Effector memory CD8-positive, alpha-beta T cell (primary cell): ENCODE data around the gene HMGN4.
"Not testable (repeated sequence)": the region's sequence is repeated elsewhere in the genome, so short reads cannot be mapped to it uniquely, and the experiment has no call there.

Source experiments
- ATAC-seq: fragments of 150-1000 bp; cut with Tn5 transposase; replicated peaks from 2 replicates; pipeline ENCODE4 v1.10.0; 2021; ENCODE audit warnings: mild to moderate bottlenecking, moderate library complexity
- DNase-seq, 3 experiments: peaks; one replicate each; pipeline ENCODE4 v3.0.0; 2021
- H3K27ac Mint-ChIP-seq, 2 donors: one replicate each; pipeline ENCODE4 v1.8.0; 2022; ENCODE audit warnings: mild to moderate bottlenecking in 2 of 2, mixed read lengths in 2 of 2, moderate library complexity in 2 of 2
- H3K27me3 Mint-ChIP-seq, 2 donors: one replicate each; pipeline ENCODE4 v1.8.0; 2022; ENCODE audit warnings: mixed read lengths in 2 of 2
- H3K36me3 Mint-ChIP-seq: one replicate; pipeline ENCODE4 v1.8.0; 2022; ENCODE audit warnings: mild to moderate bottlenecking, moderate library complexity, mixed read lengths; ENCODE audit not compliant: insufficient read depth
- H3K4me1 Mint-ChIP-seq, 2 donors: one replicate each; pipeline ENCODE4 v1.8.0; 2022; ENCODE audit warnings: low read depth in 2 of 2, mixed read lengths in 2 of 2
- H3K4me3 Mint-ChIP-seq, 2 donors: one replicate each; pipeline ENCODE4 v1.8.0; 2022; ENCODE audit warnings: mild to moderate bottlenecking in 2 of 2, mixed read lengths in 2 of 2, moderate library complexity in 2 of 2
- H3K9me3 Mint-ChIP-seq, 2 donors: one replicate each; pipeline ENCODE4 v1.8.0; 2022; ENCODE audit warnings: mixed read lengths in 2 of 2
- total RNA-seq, 9 experiments: gene quantifications; one replicate each; lab custom pipeline; 2026; lab: John Stamatoyannopoulos, UW

HMGN4 gene
- total RNA-seq, result 70.6 to 187 (median 139) reads per million in 9 experiments

GRCh38 chr6:26537846-26538571, at the start of gene HMGN4:
HMGN4 (plus strand) TSS chr6:26538366; CDS start chr6:26545207, 6,841 bp downstream.
- Mint-ChIP-seq H3K27me3 (peaks cover 9 to 12% of the 10 kb centered on the region in 2 donors), H3K9me3 (peaks cover 0 to 5% of the 10 kb centered on the region in 2 donors), H3K4me3 (peak within 1 kb of the TSS; percentile 94 to 98), H3K36me3 (peaks cover 62% of the 10 kb centered on the region), H3K27ac (peak within 1 kb of the TSS; percentile 100), H3K4me1 (peaks cover 55 to 59% of the 10 kb centered on the region in 2 donors)
- DNase-seq, result peak; percentile 85 to 92 (median 88)
- peak; percentile 63 for ATAC-seq

GRCh38 chr6:26489996-26490964, 47.9 kb upstream of the HMGN4 start:
- no peak for ATAC-seq
- H3K27me3 Mint-ChIP-seq, result peaks cover 0 to 8% of the 10 kb centered on the region in 2 donors
- H3K9me3 Mint-ChIP-seq, result peaks cover 0 to 2% of the 10 kb centered on the region in 2 donors
- no peak for DNase-seq
- no peak overlapping the region for H3K4me3 Mint-ChIP-seq
- H3K4me1 Mint-ChIP-seq, result peaks cover 0 to 1% of the 10 kb centered on the region in 2 donors
- no peak overlapping the region for H3K27ac Mint-ChIP-seq
- H3K36me3 Mint-ChIP-seq, result peaks cover 4% of the 10 kb centered on the region

DNA sequence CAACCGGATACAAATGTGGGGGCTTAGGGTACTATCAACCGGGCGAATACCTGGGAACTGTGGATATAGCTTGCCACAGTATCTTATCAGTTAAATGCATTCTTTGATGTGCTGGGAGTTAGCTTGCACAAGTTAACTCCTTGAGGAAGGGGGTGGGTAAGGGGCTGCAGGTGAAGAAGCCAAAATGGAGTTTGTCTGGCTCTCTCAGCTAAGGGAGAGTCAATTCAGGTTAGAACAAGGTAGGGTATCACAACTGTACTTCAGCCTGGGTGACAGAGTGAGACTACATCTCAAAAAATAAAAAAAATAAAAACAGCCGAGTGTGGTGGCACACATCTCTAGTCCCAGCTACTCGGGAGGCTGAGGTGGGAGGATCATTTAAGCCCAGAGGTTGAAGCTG, 46.6 kb upstream of the HMGN4 start:
- Mint-ChIP-seq H3K9me3 (peaks cover 0 to 2% of the 10 kb centered on the region in 2 donors), H3K36me3 (peaks cover 4% of the 10 kb centered on the region), H3K4me3 (no peak overlapping the region), H3K27ac (no peak overlapping the region), H3K27me3 (peaks cover 0 to 15% of the 10 kb centered on the region in 2 donors), H3K4me1 (peaks cover 0 to 1% of the 10 kb centered on the region in 2 donors)
- no peak for ATAC-seq
- DNase-seq, result no peak

DNA sequence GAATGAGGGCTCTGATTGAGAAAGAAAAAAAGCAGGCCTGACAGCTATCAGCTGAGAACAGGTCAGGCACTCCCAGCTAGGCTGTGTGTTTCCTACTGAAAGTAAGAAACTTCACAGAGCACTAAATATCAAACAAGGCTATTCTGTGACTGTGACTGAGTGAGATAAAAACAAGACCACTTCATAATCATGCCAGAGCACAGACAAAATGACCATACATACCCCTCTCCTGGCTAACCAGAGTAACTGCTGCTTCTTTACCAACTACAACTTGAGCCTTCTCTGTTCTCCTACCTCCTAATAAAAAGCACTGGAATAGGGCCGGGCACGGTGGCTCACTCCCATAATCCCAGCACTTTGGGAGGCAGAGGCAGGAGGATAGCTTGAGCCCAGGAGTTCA, 44.9 kb upstream of the HMGN4 start:
- Mint-ChIP-seq H3K9me3 (no peaks in the 10 kb centered on the region), H3K36me3 (no peaks in the 10 kb centered on the region), H3K4me1 (peaks cover 0 to 1% of the 10 kb centered on the region in 2 donors), H3K4me3 (no peak overlapping the region), H3K27me3 (peaks cover 0 to 15% of the 10 kb centered on the region in 2 donors), H3K27ac (no peak overlapping the region)
- no peak for DNase-seq
- peak; percentile 62 for ATAC-seq

- ATAC-seq (no peak), DNase-seq (no peak)
- no peaks in the 10 kb centered on the region for H3K9me3 Mint-ChIP-seq
- H3K4me3 Mint-ChIP-seq, result no peak overlapping the region
- peaks cover 0 to 1% of the 10 kb centered on the region in 2 donors for H3K4me1 Mint-ChIP-seq
- peaks cover 0 to 15% of the 10 kb centered on the region in 2 donors for H3K27me3 Mint-ChIP-seq
- H3K36me3 Mint-ChIP-seq, result no peaks in the 10 kb centered on the region
- H3K27ac Mint-ChIP-seq, result no peak overlapping the region
Measured at GRCh38 chr6:26494117-26494516, 44.0 kb upstream of the HMGN4 start.

DNA sequence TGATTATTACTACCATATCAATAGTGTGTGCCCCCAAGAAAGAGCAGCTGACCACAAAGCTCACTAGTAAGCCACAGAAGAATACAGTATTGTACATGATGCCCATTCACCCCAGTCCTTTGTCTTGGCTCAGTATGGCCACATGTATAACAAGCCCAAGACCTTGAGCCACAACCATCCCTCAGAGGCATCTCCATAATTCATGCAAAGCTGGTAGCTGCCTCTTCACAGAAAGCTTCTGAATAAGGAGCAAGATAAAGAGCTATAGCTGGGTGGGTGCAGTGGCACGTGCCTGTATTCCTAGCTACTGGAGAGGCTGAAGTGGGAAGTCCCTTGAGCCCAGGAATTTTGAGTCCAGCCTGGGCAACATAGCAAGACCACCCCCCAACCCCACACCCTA, 42.9 kb upstream of the HMGN4 start:
- Mint-ChIP-seq H3K27ac (no peak overlapping the region), H3K9me3 (no peaks in the 10 kb centered on the region), H3K36me3 (no peaks in the 10 kb centered on the region), H3K27me3 (peaks cover 0 to 15% of the 10 kb centered on the region in 2 donors), H3K4me3 (no peak overlapping the region), H3K4me1 (peaks cover 0 to 1% of the 10 kb centered on the region in 2 donors)
- DNase-seq (no peak), ATAC-seq (no peak)

DNA sequence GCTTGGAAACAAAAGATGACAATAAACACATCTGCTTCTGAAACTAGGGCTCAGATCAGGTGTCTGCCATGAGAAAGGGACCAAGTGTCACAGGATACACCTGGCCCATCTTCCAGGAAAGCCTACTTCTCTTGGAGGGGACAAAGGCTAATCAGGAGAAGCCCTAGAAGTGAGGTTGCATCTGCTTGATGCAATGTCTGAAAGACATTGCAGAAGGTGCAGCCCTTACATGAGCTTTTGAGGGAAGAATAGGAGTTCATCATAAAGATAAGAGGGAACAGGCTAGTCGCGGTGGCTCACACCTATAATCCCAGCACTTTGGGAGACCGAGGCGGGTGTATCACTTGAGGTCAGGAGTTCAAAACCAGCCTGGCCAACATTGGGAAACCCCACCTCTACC, 40.6 kb upstream of the HMGN4 start:
- H3K27me3 Mint-ChIP-seq, result peaks cover 16 to 29% of the 10 kb centered on the region in 2 donors
- H3K4me1 Mint-ChIP-seq, result peaks cover 8 to 10% of the 10 kb centered on the region in 2 donors
- DNase-seq, result no peak
- H3K27ac Mint-ChIP-seq, result no peak overlapping the region
- H3K4me3 Mint-ChIP-seq, result no peak overlapping the region
- H3K36me3 Mint-ChIP-seq, result no peaks in the 10 kb centered on the region
- H3K9me3 Mint-ChIP-seq, result no peaks in the 10 kb centered on the region
- no peak for ATAC-seq

DNA sequence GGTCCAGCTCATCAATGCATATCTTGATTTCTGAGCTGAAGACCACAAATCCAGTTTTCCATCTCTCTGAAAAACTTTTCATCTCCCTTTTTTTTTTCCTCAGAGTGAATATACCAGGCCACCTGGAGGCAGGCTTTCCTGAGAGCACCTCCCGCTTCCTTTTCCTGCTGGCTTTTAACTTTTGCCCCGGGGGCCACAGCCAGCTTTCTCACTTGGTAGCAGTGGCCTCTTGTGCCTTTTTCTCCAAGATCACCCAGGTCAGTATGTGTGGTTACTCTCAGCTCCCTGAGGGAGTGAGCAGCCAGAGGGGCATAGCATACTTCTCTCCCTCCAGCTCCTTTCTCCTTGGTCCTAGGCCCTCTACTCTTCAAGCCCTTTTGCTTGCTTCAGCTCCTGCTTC, 38.1 kb upstream of the HMGN4 start, which contains the start of gene BTN1A1:
Gene BTN1A1 (plus strand): TSS at position 202 of the 400 bp plus-strand sequence. CDS start 984 bp downstream, outside the sequence.
- Mint-ChIP-seq H3K4me1 (peaks cover 8% of the 10 kb centered on the region in 2 donors), H3K4me3 (peak within 1 kb of the TSS; percentile 74 to 75), H3K27ac (no peak within 1 kb of the TSS), H3K27me3 (peaks cover 29 to 35% of the 10 kb centered on the region in 2 donors), H3K9me3 (no peaks in the 10 kb centered on the region), H3K36me3 (no peaks in the 10 kb centered on the region)
- ATAC-seq, result no peak
- DNase-seq, result no peak

DNA sequence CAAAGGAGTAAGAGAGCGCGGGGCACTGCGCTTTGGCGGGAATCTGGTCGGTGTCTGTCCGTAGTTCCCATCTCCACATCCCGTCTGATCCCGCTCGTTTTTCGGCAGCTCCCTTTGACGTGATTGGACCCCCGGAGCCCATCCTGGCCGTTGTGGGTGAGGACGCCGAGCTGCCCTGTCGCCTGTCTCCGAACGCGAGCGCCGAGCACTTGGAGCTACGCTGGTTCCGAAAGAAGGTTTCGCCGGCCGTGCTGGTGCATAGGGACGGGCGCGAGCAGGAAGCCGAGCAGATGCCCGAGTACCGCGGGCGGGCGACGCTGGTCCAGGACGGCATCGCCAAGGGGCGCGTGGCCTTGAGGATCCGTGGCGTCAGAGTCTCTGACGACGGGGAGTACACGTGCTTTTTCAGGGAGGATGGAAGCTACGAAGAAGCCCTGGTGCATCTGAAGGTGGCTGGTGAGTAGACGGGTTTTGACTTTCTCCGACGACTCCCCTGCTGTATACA, 36.6 kb upstream of the HMGN4 start:
- no peaks in the 10 kb centered on the region for H3K9me3 Mint-ChIP-seq
- peaks cover 8% of the 10 kb centered on the region in 2 donors for H3K4me1 Mint-ChIP-seq
- H3K27me3 Mint-ChIP-seq, result peaks cover 26 to 39% of the 10 kb centered on the region in 2 donors
- peak; percentile 87 for ATAC-seq
- no peak overlapping the region for H3K27ac Mint-ChIP-seq
- peak; percentile 24 to 25 (median 25) for DNase-seq
- no peaks in the 10 kb centered on the region for H3K36me3 Mint-ChIP-seq
- H3K4me3 Mint-ChIP-seq, result peak overlapping the region; percentile 74 to 75

GRCh38 chr6:26502165-26502564, 36.0 kb upstream of the HMGN4 start:
- ATAC-seq (peak; percentile 42), DNase-seq (no peak)
- H3K4me1 Mint-ChIP-seq, result peaks cover 8% of the 10 kb centered on the region in 2 donors
- no peaks in the 10 kb centered on the region for H3K9me3 Mint-ChIP-seq
- H3K4me3 Mint-ChIP-seq, result peak overlapping the region; percentile 74 to 75
- no peaks in the 10 kb centered on the region for H3K36me3 Mint-ChIP-seq
- peaks cover 26 to 40% of the 10 kb centered on the region in 2 donors for H3K27me3 Mint-ChIP-seq
- no peak overlapping the region for H3K27ac Mint-ChIP-seq

GRCh38 chr6:26502626-26503025, 35.5 kb upstream of the HMGN4 start:
- H3K9me3 Mint-ChIP-seq, result no peaks in the 10 kb centered on the region
- peaks cover 26 to 40% of the 10 kb centered on the region in 2 donors for H3K27me3 Mint-ChIP-seq
- DNase-seq (no peak), ATAC-seq (no peak)
- H3K27ac Mint-ChIP-seq, result no peak overlapping the region
- no peak overlapping the region for H3K4me3 Mint-ChIP-seq
- H3K4me1 Mint-ChIP-seq, result peaks cover 8% of the 10 kb centered on the region in 2 donors
- no peaks in the 10 kb centered on the region for H3K36me3 Mint-ChIP-seq

GRCh38 chr6:26507658-26508057, 30.5 kb upstream of the HMGN4 start:
- Mint-ChIP-seq H3K36me3 (no peaks in the 10 kb centered on the region), H3K4me1 (no peaks in the 10 kb centered on the region), H3K27me3 (peaks cover 13 to 25% of the 10 kb centered on the region in 2 donors), H3K27ac (no peak overlapping the region), H3K4me3 (no peak overlapping the region), H3K9me3 (no peaks in the 10 kb centered on the region)
- DNase-seq, result no peak
- no peak for ATAC-seq

GRCh38 chr6:26511033-26511432, 27.1 kb upstream of the HMGN4 start:
- H3K4me1 Mint-ChIP-seq, ATAC-seq, H3K9me3 Mint-ChIP-seq, H3K27me3 Mint-ChIP-seq, H3K27ac Mint-ChIP-seq, DNase-seq, H3K4me3 Mint-ChIP-seq, H3K36me3 Mint-ChIP-seq: not testable (repeated sequence)
